ENCODE data around the gene TEF.

TEF gene, protein sequence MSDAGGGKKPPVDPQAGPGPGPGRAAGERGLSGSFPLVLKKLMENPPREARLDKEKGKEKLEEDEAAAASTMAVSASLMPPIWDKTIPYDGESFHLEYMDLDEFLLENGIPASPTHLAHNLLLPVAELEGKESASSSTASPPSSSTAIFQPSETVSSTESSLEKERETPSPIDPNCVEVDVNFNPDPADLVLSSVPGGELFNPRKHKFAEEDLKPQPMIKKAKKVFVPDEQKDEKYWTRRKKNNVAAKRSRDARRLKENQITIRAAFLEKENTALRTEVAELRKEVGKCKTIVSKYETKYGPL

DNA sequence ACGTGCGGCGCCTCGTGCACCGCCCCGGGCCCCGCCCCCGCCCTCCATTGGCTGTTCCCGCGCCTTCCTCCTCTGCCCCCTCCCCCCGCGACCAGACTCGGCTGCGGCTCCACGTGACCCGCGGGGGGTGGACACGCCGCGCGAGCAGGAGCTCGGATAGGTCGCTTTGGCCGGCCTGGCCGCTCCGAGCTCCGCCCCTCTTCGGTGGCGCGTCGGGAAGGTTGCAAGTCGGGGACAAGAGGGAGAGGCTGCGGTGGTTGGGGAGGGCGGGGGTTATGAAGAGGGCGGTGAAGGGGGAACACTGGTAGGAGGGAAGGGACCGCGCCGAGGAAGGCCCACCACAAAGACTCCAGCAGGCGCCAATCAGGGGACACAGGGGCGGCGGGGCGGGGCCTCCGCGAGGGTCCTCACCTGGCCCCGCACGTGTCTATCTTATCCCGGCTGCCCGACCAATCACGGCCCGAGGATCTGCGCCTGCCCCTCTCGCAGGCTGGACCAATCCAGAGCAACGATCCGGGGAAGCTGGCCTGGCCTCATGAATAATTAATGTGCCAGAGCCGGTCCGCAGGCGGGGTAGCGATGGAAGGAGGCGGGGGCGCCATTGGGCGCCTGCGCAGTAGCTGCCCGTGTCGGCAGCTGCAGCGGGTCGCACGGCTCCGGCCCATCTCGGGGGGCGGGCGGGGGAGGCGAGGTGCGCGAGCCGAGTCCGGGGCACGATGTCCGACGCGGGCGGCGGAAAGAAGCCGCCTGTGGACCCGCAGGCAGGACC lies at the start of gene TEF:
Gene TEF, plus strand, starts transcription at position 614 of the 769 bp plus-strand sequence. Its CDS starts 103 bp downstream, at position 717.
- DNase-seq = peak; percentile 98 to 100 (median 99)
- intact Hi-C loops (cut with DNase I) = loop anchor here (2.0 kb wide), 1 partner anchor 15 kb away; no protein-coding TSS in a partner anchor

DNA sequence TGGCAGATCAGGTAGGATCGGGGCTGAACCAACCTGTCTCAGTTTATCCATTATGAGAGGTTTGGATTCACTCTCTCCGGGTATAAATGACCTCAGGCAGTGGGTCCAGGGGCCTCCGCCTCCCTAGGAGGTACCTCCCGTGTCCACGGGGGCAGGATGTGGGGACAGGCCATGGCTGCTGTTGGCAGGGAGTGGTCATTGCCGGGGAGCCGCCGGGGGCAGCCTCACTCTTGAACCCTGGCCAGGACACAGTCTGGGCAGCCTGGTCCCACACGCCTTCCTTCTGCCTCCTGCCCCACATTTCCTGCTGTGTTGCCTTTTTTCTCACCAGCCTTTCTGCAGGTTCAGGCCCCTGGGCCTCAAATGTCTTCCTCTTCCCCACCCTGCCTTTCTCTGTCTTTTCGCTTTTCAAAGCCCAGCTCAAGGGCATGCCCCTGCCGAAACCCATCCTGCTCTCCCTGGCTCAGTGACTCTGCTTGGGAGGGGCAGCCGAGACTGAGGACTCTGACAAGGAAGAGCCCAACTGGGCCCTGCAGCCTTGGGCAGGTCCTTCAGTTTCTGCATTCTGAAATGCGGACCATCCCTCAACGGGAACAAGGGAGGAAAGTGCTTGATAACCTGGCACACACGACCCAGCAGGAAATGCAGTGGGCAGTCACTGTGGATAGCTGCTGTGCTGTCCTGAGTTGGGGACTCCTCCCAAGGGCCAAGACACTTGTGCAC lies 49.4 kb upstream of the TEF start:
- no peak for DNase-seq
- intact Hi-C loops (cut with DNase I) = no loop called here

DNA sequence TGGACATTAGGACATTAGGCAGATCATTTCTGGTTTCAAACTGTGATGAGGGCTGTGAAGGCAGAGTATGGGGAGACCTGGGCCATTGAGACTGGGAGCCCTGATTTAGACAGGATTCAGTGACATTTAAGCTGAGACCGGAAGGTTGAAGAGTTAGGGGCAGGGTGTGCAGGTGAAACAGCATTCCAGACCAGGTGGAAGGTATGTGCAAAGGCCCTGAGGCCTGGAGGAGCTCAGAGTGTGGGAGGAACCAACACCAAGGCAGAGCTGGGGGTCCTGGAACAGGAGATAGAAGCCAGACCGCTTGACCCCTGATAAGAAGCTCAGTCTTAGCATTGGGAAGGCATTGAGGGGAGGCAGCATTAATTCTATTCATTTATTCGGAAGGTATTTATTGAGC lies 47.9 kb upstream of the TEF start:
- intact Hi-C loops (cut with DNase I) = no loop called here

DNA sequence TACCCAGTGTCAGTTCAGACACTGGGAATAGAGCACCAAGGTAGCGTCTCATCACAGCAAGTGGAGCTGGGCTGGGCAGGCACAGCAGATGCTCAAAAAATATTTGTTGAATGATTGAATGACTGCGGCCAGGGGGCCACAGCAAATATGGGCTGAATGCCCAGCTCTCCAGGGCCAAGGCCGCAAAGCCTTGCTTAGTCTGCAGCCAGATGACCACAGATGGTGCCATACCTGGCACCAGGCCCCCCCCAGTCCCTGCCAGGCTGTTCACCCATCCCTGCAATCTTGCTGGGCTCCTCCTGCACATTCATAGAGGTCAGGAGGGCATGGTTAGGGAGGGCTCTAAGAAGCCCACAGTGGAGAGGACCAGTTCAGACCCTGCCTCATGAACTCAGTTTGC lies 47.5 kb upstream of the TEF start:
- intact Hi-C loops (cut with DNase I) = no loop called here
- no peak for DNase-seq

More for the DNA sequence above, 47.9 kb upstream of the TEF start:
- DNase-seq = no peak

DNA sequence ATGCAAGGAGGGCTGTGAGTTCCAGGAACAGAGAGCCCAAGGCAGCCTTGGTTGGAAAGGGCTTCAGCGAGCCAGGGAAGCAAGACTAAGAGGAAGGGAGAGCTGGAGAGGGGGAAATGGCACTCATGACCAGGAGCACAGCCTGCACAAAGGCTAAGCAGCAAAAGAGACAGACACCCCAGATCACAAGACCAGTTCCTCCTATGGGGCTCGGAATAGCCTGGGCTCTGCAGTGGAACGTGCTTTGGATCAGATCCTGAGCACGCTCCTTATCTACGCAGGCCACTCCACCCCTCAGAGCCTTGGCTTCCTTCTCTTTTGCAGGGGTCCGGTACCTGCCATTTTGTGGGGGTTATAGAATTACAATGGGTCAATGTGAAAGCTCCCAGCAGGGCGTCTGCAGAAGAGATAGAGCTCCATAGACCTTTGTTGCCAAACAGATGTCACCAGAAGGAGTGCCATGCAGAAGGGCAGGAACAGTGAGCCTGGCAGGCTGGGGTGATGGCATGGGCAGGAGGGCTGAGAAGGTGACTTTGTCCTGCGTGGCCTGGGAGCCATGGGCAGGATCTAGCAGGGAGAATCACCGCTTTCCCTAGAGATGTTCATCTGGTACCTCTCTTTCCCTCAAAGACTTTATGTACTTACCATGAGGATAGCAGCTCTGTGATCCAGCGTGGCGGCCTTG lies 46.6 kb upstream of the TEF start:
- intact Hi-C loops (cut with DNase I) = no loop called here

DNA sequence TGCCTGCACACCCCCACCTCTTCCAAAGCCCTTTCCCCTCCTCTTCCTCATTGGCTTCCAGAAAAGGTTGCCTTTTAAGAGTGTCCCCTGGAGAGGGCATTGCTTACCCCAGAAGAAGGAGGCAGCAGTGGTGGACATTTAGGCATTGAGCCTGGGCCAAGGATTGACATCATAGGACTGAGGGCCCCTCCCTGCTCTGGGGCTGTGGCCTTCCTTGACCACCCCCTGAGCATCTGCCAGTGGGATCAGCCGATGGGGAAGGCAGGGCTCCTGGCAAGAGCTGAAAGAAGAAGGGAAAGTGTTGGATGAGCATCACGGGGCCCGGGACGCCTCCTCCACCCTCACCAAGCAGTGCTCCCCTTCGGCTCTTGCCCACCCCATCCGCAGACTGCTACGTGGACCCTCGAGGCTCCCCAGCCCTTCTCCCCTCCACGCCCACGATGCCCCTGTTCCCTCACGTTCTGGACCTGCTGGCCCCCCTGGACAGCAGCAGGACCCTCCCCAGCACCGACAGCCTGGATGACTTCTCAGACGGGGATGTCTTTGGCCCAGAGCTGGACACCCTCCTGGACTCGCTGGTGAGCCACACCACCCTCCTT lies 43.0 kb upstream of the TEF start:
- DNase-seq = no peak
- intact Hi-C loops (cut with DNase I) = no loop called here

More for the DNA sequence above, 46.6 kb upstream of the TEF start:
- DNase-seq = no peak

DNA sequence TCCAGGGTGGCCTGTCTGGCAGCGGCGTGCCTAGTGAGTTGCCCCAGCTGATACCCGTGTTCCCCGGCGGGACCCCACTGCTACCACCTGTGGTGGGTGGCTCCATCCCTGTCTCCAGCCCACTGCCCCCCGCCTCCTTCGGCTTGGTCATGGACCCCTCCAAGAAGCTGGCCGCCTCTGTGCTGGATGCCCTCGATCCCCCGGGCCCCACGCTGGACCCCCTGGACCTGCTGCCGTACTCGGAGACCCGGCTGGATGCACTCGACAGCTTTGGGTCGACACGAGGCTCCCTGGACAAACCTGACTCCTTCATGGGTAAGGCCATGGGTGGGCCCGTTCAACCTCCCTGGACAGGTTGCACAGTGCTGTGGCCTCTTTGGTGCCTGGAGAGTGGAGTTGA lies 41.9 kb upstream of the TEF start:
- DNase-seq = no peak
- intact Hi-C loops (cut with DNase I) = no loop called here

DNA sequence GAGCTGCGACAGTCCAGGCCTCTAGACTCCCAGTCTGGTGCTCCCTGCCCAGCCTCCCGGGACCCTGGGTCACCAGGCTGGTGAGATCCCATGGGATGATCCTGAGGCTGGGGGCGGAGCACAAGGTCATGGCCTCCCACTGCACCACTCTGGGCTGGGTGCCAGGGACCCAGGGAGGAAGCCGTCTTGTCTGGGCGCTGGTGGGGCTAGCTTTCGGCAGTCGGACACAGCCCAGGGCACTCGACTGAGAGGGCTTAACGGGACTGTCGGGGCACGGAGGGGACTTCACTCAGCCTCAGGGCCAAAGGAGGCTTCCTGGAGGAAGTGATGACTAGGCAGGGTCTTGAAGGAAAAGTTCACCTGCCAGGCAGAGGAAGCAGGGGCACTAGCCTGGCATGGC lies 41.4 kb upstream of the TEF start:
- DNase-seq = no peak
- intact Hi-C loops (cut with DNase I) = no loop called here

DNA sequence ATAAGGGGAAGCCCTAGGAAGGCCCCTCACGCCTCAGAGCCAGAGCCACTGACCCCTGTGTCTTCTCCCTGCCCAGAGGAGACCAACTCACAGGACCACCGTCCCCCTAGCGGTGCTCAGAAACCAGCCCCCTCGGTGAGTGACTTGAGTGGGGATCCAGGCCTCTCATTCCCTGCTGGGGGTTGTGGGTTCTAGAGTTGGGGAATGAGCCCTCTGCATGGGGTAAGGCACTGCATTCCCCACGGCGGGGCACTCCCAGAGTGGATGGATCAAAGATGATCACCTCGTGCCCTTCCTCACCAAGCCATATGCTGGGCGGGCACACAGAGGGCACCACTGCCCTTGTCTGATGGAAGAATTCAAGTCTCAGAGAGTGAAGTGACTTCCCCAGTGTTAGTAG lies 40.7 kb upstream of the TEF start:
- intact Hi-C loops (cut with DNase I) = no loop called here

DNA sequence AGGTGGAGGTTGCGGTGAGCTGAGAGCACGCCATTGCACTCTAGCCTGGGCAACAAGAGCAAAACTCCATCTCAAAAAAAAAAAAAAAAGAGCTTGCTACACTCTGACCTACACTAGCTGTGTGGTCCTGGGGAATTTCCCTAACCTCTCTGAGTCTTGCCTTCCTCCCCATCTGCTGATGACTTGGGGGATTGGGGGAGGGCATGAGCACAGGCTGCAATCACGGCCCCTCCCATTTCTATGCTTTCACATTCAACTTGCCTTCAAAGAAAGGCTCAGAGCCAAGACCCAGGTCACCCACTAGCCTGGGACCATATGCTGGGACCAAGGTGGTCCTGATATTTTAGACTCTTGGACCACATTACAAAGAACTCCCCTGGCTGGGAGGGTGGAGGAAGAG lies 39.8 kb upstream of the TEF start:
- DNase-seq = no peak
- intact Hi-C loops (cut with DNase I) = no loop called here

More for the DNA sequence above, 40.7 kb upstream of the TEF start:
- DNase-seq = no peak

DNA sequence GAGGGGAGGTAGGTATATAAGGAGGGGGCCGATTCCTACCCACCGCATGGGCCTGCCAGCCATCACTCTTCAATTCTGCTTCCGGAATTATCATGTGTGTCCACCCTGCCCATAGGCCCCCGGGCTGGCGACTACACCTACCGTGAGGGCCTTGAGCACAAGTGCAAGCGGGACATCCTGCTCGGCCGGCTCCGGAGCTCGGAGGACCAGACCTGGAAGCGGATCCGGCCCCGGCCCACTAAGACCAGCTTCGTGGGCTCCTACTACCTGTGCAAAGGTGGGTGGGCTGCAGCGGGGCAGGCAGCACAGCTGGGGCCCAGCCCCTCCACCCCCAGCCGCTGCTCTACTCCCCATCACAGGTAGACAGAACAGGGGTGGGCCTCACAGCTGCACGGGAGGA lies 38.4 kb upstream of the TEF start:
- intact Hi-C loops (cut with DNase I) = no loop called here

DNA sequence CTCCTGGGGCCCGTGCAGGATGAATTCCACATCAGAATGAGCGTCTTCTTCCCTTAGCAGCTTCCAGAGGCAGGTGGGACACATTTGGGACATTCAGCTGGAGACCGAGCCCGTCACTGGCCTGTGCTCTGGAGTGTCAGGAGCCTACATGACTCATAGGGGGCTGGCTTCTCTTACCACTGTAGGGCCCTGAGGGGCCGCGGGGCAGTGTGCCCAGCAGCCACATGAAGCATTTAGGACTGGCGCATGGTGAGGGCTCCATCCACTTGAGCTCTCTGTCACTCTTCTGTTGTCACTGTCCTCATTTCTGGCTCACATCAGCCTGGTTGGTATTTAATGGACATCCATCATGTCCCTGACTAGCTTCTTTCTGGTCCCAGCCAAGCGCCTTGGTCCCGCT lies 38.0 kb upstream of the TEF start:
- intact Hi-C loops (cut with DNase I) = no loop called here

More for the DNA sequence above, 38.4 kb upstream of the TEF start:
- no peak for DNase-seq

DNA sequence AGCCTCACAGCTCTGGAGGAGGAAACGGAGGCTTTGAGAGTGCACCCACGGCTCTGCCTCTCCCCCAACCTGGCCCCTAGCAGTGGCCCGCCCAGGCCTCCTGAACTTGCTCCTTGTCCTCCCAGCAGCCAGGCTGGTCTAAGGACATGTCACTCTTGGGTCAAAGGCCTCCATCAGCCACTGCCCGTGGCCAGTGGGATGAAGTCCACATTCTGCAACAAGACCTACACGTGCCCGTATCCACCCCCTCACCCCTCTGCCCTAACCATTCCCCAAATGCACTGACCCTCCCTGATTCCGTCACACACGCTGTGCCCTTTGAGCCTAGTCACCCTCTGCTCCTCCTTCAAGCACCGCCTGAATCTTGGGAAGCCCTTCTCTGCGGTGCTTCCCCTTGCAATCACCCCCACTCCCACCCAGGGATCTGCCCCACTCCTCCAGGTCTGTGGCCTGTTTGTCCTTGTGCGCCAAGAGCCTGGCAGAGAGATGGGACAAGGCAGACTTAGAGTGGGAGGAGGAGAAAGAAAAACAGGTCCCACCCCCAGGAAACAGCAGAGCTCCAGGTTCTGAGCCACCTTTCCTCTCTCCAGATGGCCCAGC lies 37.5 kb upstream of the TEF start:
- no peak for DNase-seq
- intact Hi-C loops (cut with DNase I) = no loop called here

More for the DNA sequence above, 38.0 kb upstream of the TEF start:
- DNase-seq = no peak

DNA sequence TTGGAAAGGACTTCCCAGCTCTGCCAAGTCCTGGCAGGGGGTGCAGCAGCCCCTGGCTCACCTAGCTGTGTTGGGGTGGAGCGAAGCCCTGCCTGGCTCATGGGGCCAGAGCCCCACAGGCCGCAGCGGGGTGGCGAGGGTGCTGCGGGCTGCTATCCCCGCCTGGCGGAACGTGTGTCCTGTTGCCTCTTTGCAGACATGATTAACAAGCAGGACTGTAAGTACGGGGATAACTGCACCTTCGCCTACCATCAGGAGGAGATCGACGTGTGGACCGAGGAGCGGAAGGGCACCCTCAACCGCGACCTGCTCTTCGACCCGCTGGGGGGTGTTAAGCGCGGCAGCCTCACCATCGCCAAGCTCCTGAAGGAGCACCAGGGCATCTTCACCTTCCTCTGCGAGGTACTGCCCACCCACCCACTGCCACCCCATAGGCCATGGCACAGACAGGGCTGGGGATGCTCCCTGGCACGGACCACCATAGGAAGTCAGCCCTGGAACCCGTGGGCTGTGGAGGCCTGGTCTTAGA lies 35.9 kb upstream of the TEF start:
- intact Hi-C loops (cut with DNase I) = no loop called here
- DNase-seq = no peak

DNA sequence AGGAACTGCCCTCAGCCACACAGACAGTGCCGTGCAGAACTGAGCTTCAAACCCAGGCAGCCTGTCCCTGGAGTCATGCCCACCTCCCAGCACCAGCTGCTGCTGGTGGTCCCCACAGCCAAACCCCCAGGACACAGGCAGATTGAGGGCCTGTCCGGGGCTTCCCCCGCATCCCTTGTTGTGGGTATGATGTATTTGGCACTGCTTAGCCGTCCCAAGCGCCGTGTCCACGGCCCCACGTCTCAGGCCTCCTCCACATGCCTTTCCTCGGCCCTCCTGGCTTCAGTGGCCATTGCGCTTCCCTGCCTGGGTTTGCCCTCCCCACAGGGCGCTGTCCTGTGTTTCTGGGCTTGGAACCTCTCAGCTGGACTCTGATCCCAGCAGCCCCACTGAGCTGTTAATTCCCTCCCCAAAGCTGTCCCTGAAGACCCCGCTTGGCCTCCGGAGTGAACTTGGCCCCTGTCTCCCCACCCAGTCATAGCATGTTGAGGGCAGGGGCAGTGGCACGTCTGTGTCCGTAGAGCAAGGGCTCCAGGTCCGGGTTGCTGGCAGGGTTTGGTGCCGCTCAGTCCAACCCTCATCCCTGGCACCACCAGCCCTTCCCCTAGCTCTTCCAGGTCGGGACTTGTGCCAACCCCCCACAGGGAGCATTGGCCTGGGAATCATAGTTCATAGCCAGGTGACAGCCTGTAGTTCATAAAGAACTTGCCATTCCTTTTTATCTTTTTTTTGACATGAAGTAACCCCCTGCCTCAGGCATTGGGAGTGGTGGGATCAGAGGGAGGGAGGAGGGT lies 34.5 kb upstream of the TEF start:
- DNase-seq = no peak
- intact Hi-C loops (cut with DNase I) = no loop called here

DNA sequence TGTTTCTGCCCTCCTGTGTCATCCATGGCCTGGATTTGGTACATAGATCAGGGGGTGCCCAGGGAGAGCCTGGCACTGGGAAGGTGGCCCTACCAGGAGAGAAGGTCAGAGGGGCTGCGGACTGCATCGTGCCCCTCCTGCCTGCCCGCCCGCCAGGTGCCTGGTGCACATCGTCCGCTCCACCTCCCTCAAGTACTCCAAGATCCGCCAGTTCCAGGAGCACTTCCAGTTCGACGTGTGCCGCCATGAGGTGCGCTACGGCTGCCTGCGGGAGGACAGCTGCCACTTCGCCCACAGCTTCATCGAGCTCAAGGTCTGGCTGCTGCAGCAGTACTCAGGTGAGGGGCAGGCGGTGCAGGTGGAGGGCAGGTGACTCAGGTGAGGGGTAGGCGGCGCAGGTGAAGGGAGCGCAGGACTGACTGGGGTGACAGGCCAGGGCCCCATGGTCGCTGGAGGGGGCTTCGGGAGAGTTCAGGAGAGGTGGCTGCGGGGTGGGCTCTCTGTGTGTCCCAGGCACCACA lies 32.7 kb upstream of the TEF start:
- intact Hi-C loops (cut with DNase I) = no loop called here
- no peak for DNase-seq

DNA sequence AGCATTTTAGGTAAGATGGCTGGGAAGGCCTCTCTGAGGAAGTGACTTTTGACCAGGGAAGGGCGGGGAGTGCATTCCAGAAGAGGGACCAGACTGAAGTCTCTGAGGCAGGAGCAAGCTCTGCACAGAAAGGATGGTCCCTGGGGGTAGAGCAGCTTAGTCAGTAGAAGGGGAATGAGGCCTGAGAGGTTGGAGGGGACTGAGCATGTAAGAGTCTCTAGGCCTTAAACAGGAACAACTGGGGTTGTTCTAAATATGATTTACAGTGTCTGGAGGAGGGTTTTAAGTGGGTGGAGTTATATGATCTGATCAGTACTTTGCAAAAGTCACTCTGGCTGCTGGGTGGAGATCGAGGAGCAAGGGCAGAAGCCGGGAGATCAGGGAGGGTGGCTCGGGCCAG lies 31.7 kb upstream of the TEF start:
- DNase-seq = peak in 1 of 42 donors; percentile 27
- intact Hi-C loops (cut with DNase I) = no loop called here
